ENCODE data around the gene FLNC. TPM values are rescaled to one million over a fixed set of nuclear protein-coding genes. Genes with fewer than 3 reads are reported as not detected.

The FLNC gene
- polyA plus RNA-seq, 1 of the 3 experiments (the other 2 are of a cell fraction), result 43.7 TPM

GRCh38 chr7:128841921-128842673 lies 11.9 kb downstream of the FLNC start:
- Histone ChIP-seq H3K9ac (no peak overlapping the region), H3K36me3 (replicated peaks in 1 of 2; ENCODE audit: control insufficient read depth in 1 of 2, insufficient read depth in 2 of 2, low read length in 1 of 2) (peaks cover 81 to 94% of the 10 kb centered on the region in 2 experiments), H3K9me2 (no peaks in the 10 kb centered on the region), H2AFZ (ENCODE audit: low read depth) (no peak overlapping the region), H3K4me2 (no peak overlapping the region), H3K4me3 (ENCODE audit: low read depth in 2 of 2, low read length in 1 of 2) (no peak overlapping the region), H4K20me1 (ENCODE audit: insufficient read depth) (peaks cover 72% of the 10 kb centered on the region), H3K27me3 (ENCODE audit: insufficient read depth) (no peaks in the 10 kb centered on the region), H3K27ac (ENCODE audit: low read depth in 2 of 2, low read length in 1 of 2) (no peak overlapping the region), H3K4me1 (ENCODE audit: control insufficient read depth in 1 of 2, insufficient read depth in 2 of 2, low read depth in 1 of 2, low read length in 1 of 2) (no peaks in the 10 kb centered on the region), H3K9me3 (no peaks in the 10 kb centered on the region), H3K79me2 (ENCODE audit: insufficient read depth) (peaks cover 20% of the 10 kb centered on the region; the same call in 1 of the 2 replicates), H3F3A (replicated peaks; ENCODE audit: insufficient read depth) (peaks cover 7% of the 10 kb centered on the region)
- ChIA-PET CTCF (interaction anchor here (0.7 to 2.4 kb wide), 12 partner anchors 9 to 231 kb away, joined by 3 to 14 read pairs (median 4); no protein-coding TSS in a partner anchor), POLR2A (interaction anchor here (0.6 kb wide), 1 partner anchor 26 kb away, joined by 3 read pairs; no protein-coding TSS in a partner anchor)
- DNase-seq, result peak; percentile 87
- TF ChIP-seq TEAD4 (IDR thresholded peaks at IDR 0.05; ENCODE audit: borderline replicate concordance, insufficient read depth) (no peak), ELF1 (IDR thresholded peaks at IDR 0.05) (no peak), FOSL2 (IDR thresholded peaks at IDR 0.05; ENCODE audit: borderline replicate concordance, low read depth) (no peak), YY1 (IDR thresholded peaks at IDR 0.05; ENCODE audit: low read depth) (no peak), TCF12 (IDR thresholded peaks at IDR 0.05) (no peak), GATA2 (CRISPR knock-in tag; IDR thresholded peaks at IDR 0.05) (no peak), SMC3 (IDR thresholded peaks at IDR 0.05; ENCODE audit: low read depth, low read length) (peak; percentile 34), CTCF (IDR thresholded peaks at IDR 0.05) (peak; percentile 92), TAF1 (IDR thresholded peaks at IDR 0.05; ENCODE audit: borderline replicate concordance, low read depth, low read length) (no peak), SIN3A (IDR thresholded peaks at IDR 0.05; ENCODE audit: borderline replicate concordance, low read depth, low read length) (no peak), RAD21 (IDR thresholded peaks at IDR 0.05; ENCODE audit: low read length) (peak; percentile 26; the same call in 1 of the 2 replicates), EZH2phosphoT487 (IDR thresholded peaks at IDR 0.05; ENCODE audit: borderline replicate concordance, low read depth) (no peak), JUND (IDR thresholded peaks at IDR 0.05) (no peak), FOXJ3 (CRISPR knock-in tag; IDR thresholded peaks at IDR 0.05) (no peak), CHD2 (IDR thresholded peaks at IDR 0.05; ENCODE audit: low read length, partially characterized antibody) (no peak), MXI1 (IDR thresholded peaks at IDR 0.05; ENCODE audit: low read depth, low read length) (no peak), GABPA (IDR thresholded peaks at IDR 0.05; ENCODE audit: low read depth) (no peak), REST (IDR thresholded peaks at IDR 0.05; ENCODE audit: low read depth, low read length) (no peak), IRF3 (IDR thresholded peaks at IDR 0.05; ENCODE audit: low read depth, low read length) (no peak)
- TF ChIP-seq, protein P1, sequence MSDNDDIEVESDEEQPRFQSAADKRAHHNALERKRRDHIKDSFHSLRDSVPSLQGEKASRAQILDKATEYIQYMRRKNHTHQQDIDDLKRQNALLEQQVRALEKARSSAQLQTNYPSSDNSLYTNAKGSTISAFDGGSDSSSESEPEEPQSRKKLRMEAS (IDR thresholded peaks at IDR 0.05; ENCODE audit: low read depth), result no peak
- TF ChIP-seq, protein P2, sequence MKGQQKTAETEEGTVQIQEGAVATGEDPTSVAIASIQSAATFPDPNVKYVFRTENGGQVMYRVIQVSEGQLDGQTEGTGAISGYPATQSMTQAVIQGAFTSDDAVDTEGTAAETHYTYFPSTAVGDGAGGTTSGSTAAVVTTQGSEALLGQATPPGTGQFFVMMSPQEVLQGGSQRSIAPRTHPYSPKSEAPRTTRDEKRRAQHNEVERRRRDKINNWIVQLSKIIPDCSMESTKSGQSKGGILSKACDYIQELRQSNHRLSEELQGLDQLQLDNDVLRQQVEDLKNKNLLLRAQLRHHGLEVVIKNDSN (IDR thresholded peaks at IDR 0.05; ENCODE audit: borderline replicate concordance, low read depth), result no peak
- 81% methylated on average over 33 of the region's 35 CpGs for WGBS (ENCODE audit: low lambda C conversion rate)

Measured in SK-N-SH (cell line).